NCI-H1105 treated with DMSO at 0.1 percent for 48 hours (cell line): ENCODE data around the gene HINT3.
"Not testable (repeated sequence)": the region's sequence is repeated elsewhere in the genome, so short reads cannot be mapped to it uniquely, and the experiment has no call there.

ENCODE experiments used
- DNase-seq: peaks from one replicate; lab custom pipeline; 2025; lab: John Stamatoyannopoulos, UW

HINT3 gene

DNA sequence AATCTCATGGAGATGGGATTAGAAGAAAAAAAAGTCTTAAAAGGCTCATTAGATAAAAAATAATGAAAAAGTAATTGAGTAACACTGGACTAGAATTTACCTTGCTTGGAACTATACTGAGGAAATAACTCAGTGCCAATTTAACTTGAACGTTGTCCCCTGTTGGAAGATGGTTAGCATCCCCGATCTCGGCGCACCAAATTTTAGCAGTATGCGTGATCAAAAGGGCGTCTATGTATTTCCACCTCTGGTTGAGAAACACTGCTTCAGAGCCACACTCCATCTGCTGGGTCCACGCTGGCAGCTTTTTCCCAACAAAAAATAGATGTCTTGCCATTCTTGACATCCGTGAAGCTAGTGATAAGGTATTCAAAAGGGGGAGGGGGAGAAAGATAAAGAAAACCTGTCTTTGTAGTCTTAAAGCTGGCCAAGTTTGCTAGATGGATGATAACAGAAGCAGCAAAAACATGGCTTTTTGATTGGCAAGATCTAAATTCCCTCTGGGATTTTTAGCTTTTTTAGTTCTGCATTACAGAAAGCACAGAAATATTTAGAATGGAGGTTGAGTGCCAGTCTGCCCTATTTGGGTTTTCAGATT lies 6.4 kb downstream of the HINT3 start:
- no peak for DNase-seq

DNA sequence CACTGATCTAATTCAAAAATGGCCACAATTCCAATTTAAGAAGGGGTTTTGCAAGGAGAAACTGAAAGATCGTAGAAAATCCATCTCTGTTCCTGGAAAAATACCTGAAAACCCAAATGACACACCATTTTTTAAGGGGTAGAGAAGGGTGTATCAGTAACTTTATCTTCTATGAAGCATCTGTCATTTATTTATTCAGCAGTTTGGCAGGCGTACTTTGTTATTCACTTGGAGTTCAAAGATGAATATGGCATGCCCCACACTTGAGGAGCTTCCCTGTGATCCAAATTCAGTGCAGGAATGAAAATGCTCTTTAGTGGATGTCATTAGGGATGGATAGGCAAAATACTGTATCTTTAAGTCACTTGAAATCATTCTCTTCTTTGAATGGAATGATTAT lies 7.2 kb downstream of the HINT3 start:
- no peak for DNase-seq

DNA sequence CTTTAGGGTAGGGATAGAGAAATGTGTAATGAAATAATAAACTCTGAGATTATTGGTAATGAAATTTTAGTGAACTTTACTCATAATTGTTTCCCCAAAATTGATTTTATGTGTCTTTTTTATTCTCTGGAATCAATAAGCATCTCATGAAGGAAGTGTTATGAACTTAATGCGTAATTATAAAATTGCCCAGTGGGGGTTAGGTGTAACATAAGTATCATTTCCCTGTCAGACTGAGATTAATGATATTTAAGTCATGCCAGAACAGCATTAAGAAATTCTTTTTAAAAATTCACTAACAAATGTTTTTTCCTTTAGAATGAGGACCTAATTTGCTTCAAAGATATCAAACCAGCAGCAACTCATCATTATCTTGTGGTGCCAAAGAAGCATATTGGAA lies 10.0 kb downstream of the HINT3 start:
- DNase-seq, result no peak

DNA sequence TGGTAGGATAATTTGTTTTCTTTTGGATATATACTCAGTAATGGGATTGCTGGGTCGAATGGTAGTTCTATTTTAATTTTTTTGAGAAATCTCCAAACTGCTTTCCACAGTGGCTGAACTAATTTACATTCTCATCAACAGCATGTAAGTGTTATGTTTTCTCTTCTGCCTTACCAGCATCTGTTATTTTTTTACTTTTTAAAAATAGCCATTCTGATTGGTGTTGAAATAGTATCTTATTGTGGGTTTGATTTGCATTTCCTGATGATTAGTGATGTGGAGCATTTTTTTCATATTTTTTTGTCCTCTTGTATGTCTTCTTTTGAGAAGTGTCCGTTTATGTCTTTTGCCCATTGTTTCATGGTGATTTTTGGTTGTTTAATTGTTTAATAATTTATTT lies 11.9 kb downstream of the HINT3 start:
- no peak for DNase-seq

DNA sequence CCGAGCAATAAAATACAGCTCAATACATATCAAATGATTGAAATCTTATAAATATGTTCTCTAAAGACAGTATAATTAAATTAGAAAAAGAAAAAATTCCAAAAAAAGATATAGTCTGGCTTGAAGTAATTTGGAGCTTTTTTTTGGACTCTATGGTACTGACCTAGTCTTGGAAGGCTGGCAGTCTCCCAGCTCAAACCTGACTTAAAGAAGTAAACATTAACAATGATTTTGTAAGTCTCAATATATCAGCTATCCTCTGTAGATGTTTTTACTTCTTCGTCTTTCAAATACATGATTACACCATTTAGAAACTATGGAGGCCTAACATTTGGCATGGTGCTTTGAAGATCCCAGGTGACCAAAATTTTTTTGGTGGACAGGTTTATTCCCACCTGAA lies 14.2 kb downstream of the HINT3 start:
- DNase-seq, result no peak

DNA sequence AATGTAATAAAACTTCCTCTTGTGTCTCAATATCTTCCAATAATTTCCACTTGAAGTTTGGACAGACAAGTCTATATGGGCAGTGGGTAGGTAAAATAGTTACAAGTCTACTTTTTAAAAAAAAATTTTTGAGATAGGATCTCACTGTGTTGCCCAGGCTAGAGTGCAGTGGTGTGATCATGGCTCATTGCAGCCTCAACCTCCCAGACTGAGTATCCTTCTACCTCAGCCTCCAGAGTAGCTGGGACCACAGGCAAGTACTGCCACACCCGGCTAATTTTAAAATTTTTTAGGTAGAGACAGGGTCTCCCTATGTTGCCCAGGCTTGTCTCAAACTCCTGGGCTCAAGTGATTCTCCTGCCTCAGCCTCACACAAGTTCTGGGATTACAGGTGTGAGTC lies 15.9 kb downstream of the HINT3 start:
- DNase-seq, result not testable (repeated sequence)

DNA sequence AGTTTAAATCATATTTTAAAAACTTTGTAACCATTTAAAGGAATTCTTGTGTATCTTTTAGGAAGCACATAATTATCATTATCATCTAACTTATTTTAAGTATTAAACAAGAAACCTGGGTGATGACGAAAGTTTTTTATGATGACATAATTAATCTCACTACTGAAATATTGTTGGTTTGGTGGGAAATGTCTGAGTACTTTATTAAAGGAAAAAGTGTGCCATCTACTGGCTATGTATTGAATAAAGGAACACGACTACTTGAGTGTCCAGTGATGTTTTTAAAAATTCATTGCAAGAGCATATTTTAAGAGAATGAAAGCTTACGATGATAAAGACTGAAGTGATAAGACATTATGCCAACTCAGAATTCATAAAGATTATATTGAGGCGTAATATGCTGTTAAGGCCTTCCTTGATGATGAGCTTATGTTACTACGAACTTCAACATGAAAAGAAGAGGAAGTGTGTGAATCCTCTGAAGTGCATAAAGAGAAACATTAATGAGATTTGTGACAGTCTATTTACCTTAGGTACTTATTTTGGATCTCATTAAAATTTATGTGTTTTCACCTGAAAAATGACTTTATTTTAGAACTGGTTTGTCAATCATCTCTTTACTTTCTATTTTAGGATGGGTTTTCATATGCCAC lies 17.8 kb downstream of the HINT3 start:
- DNase-seq, result peak; percentile 72

DNA sequence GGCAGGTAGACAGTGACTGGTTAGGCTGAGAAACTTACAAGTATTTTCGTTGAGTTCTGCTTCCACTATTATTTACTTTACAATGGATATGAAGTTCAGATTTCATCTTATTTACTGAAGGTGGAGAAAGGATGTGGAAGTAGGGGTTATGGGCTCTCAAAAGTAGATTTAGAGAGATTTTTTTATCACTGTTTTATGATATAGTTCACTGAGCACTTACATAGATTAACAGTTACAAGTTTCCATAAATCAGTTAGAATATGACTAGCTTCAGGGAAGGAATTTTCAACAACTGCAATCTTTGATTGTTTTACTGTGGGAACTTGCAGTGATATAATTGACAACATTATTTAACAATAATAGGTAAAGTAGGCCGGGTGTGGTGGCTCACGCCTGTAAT lies 22.5 kb downstream of the HINT3 start:
- DNase-seq, result no peak

DNA sequence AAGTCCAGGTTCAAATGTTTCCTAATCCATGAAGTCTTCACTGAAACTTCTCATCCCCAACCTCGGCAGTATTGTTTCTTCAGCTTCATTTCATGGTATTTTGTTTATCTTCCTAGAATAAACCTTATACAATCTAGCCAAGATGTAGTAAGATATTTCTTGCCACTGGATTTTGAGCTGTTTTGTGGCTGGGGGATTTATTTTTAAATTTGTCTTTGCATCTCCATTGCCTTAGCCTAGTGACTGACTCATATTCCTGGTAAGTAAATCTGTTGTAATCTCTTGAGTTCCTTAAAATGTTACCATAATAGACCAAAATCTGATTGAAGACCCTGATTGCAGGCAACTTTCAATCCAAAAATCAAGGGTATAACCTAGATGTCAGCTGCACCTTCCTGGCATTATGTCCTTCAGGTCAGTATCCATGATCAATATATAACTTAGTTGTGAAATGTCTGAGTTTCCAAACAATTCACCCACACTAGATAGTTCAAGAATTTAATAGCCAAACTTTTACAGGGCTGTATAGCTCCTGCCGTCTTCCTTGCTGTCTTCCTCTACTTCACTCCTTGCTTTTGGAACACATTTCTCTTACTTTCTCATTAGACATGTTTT lies 25.1 kb downstream of the HINT3 start:
- no peak for DNase-seq

DNA sequence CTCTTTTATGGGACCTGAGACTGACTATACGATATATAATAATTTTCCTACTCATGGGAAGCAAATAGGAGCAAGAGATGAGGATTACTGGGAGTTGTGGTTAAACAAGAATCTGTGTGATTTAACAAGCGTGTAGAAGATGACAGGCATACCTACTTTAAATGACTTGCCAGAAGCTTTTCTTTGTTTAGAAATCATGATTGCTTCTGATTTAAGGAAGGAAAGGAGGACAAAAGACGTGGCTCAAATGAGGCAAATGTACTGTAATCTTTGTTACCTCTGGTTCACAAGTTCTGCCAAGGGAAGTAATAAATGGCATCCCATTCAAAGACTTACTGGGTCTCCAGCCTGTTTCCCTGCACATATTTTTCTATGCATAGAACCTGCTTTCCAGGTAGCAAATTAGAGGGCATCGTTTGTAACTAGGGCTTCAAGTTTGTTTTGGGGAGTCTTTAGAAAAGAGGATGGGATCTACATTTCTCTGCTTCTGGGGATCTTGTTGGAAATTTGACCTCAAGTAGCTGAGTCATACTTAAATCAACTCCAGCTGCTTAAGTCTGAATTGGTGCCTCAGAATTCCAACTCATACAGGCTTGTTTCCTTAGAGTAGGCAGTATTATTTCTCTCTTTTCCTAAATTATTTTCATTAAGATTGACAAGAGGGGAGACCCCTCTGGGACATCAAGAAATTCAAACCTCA lies 26.8 kb downstream of the HINT3 start:
- DNase-seq, result no peak

DNA sequence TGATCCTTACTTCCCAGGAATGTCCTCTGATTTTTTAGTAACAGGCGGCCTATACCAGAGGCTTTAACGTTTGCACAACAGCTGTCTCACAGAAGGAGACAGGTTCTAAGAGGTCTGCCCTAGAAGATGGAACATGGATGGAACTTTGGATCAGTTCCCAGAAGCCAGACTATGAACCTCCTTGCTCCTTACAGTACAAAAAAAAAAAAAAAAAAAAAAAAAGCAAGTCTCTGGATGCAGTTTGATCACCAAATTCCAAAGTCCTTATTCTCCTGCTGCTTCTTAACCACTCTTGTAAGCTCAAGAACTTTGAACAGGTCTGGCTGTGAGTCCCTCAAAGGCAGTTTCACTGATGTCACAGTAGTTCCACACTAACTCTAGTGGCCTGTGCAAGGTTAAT lies 27.7 kb downstream of the HINT3 start:
- DNase-seq, result no peak

DNA sequence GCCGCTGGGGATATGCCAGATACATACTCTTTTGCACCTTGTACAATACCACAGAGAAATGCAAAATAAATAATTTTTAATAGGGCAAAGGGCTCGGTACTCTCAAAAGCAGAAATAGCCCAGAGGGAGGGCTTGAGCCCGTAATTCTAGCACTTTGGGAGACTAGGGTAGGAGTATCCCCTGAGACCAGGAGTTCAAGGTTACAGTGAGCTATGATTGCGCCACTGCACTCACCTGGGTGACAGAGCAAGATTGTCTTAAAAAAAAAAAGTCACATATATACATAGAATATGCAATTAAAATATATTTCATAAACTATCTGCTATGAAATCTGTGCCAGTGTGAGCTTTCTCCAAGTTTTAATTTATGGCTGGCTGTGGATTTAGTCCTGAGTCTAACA lies 29.0 kb downstream of the HINT3 start:
- DNase-seq, result no peak

DNA sequence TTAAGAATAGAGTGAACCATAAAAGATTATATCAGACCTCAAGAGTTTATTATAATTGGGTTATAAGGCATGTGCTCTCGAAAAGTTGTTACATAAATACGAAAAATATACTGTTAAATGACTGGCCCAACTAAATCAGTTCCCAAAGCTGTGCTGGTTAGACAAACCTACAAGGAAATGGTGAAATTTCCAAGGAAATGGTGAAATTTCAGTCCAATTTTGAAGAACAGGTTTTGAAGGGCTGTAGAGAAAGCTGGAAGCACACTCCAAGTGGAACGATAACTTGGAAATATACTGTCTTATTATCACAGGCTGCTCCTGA lies 29.4 kb downstream of the HINT3 start:
- no peak for DNase-seq

DNA sequence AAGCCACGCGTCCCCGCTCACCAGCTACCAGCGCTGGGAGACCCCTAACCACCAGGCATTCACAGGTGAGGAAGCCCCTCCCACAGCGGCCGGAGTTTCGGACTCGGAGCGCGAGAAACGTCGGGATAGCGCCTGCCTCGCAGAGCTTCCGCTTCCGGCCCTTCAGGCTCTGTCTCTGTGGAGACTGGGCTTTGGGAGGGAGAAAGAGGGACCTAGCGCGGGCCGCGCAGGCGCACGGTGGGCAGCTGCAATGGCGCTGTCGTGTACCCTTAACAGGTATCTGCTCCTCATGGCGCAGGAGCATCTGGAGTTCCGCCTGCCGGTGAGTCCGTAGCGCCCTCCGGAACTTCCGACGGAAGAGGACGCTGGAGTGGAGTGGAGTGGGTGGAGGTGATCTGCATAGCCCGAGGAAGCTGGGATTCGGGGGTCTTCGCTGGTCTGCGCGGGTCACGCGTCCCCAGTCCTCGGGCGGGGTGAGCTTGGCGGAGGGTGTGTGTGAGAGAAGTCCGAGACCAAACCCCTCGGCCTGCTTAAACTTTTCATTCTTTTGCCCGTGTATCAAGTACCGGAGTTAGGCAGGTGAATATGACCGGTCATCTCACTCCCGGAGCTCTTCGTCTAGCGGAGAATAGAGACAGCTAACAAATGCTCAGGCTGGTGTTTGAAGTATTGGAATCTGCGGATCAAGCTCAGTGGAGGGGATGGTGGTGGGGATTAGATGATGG lies 29.9 kb downstream of the HINT3 start, which contains the start of gene TRMT11:
TSS of gene TRMT11 (plus strand) at position 240 of the 725 bp plus-strand sequence. CDS start at position 251, 11 bp downstream.
- DNase-seq, result peak; percentile 96

DNA sequence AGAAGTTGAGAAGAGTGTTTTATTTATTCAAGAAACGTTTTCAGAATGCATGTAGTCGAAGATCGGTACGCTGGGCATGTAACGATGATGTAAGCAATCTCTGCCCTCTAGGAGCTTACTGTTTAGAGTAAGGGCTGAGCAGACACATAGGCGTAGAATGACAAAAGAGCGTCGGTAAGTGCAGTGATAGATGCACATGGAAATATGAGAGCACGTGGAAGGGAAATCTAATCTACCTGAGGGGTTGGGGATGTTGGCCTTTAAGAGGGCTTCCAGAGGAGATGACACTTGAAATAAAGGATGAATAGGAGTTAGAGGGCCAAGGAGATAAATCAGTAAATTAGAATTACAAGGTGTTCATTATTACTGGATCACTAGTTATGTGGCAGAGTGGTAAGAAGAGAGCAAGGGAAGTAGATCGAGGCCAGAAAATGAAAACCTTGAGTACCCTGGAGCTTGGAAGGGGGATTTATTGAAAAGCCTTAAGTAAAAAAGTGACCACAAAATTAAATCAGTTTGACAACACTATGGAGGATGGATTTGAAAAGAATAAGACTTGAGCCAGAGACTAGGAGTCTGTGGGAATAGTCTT lies 30.6 kb downstream of the HINT3 start:
- no peak for DNase-seq

DNA sequence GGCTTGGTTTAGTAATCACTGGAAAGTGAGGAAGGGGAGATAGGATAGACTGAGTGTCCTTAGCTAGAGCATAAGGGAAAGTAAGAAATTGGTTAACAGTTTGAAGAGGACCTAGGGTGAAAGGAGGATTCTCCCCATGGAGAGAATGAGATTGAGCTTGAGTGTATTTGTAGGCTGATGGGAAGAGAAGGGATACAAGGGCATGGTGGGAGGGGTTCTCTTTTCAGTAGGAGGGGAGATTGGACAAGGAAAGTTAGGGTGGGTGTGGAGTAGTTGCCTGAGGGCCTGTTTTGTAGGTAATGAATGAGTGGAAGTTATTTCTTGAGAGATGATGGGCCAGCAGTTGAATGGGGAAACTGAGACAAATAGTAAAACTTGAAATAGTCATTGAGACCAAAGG lies 31.7 kb downstream of the HINT3 start:
- no peak for DNase-seq

DNA sequence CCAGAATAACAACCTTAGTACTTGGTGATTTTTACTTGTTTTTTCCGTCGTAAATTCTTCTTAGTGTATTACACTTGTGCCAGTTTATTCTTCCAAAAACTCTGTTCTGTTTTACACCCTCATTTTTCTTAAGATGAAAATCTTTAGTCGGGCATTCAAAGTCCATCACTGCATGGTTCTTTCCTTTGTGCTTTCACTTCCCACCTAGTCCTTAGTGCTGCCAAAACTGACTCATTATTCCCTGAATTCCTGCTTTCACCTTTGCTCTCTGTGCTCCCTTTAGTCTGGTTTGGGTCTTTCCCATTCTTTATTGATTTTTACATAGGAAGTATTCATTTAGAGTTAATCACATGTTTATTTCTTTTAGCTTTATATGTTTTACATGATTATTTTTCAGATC lies 33.1 kb downstream of the HINT3 start:
- no peak for DNase-seq

DNA sequence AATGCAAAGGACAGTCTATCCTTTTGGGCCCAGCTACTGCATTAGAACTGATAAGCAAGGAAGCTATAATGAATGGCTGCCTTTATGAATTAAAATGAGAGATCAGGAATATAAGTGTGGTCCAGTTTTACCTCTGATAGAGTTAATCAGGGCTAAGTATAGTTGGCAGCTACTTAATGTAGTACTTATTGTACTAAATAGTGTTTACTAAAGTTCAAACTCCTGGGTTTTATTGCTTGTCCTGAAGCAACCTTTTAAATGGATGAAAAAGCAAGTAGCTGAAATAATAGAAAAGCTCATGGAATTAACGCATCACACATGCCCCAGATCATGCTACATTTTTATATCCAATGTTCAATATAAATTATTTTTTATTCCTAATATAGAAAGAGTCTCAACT lies 35.1 kb downstream of the HINT3 start:
- no peak for DNase-seq

DNA sequence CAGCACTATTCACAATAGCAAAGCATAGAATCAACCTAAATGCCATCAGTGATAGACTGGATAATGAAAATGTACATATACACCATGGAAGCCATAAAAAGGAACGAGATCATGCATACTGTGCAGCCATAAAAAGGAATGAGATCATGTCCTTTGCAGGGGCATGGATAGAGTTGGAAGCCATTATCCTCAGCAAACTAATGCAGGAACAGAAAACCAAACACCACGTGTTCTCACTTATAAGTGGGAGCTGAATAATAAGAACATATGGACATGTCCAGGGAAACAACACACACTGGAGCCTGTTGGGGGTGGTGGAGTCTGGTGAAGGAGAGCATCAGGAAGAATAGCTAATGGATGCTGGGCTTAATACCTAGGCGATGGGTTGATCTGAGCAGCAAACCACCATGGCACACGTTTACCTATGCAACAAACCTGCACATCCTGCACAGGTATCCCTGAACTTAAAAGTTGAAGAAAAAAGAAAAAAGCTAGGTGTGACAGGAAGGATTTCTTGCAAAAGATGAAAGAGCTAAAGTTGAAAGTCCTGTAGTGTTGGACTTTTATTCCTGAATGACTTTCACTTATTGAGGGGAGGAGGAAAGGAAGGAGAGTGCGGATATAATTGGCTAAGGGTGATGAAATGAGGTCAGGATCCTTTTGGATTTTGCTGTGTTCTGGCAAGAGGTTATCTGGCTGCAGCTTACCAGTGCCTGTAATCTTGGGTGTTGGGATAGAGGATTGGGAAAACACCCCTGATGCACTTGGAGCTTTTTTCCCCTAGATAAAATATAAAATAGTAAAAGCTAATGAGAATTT lies 38.3 kb downstream of the HINT3 start:
- DNase-seq, result no peak

DNA sequence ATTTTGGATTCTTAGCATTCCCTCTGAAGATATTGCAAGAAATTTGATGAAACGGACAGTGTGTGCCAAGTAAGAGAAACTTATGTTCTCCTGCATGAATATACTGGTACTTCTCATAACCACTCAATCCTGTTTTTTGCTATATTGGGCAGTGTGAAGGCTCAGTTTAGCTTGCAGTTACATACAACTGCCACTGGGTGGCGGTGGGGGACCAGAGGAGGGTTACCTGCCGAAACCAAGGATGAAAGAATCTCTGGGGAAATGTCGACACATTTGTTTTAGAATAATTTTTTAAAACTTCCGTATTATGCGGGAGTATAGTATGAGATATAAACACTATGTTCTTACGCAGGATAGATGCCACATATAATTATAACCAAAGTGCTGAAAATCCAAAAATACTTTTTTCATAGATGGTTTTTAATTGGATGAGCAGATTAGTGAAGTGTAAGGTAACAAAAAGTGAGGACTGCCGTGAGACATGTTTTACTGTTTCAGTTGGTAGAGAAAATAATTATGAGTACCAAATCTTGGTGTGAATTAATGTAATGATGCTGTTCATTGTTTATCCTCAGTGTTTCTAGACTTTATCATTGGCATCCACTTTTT lies 39.5 kb downstream of the HINT3 start:
- DNase-seq, result peak; percentile 75
